Skin of body (tissue), 2 donors: ENCODE measurements around the gene KRT39. TPM values are rescaled to one million over a fixed set of nuclear protein-coding genes. Genes with fewer than 3 reads are reported as not detected.
"Not testable (repeated sequence)": the region's sequence is repeated elsewhere in the genome, so short reads cannot be mapped to it uniquely, and the experiment has no call there.

Experiments used
- DNase-seq: peaks from one replicate; lab custom pipeline; 2025; lab: John Stamatoyannopoulos, UW
- total RNA-seq: library from RNA; depleted of rRNA; stranded (reverse); fragments of >200 nt; gene quantifications from one replicate; pipeline ENCODE4 v1.2.3, GENCODE V29; 2014

The KRT39 gene
- total RNA-seq, 1 donor from 2014 or later: 6.4 TPM

DNA sequence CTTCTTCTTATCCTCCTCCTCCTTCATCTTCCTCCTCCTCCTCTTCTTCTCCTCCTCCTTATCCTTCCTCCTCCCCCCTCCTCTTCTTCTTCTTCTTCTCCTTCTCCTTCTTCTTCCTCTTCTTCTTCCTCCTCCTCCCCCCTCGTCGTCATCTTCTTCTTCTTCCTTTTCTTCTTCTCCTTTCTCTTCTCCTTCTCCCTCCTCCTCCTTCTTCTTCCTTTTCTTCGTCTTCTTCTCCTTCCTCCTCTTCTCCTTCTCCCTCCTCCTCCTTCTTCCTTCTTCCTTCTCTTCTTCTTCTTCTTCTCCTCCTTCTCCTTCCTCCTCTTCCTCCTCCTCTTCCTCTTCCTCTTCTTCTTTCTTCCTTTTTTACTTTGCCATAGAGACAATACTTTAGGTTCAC is 24.2 kb downstream of the KRT39 start:
- DNase-seq: no peak

DNA sequence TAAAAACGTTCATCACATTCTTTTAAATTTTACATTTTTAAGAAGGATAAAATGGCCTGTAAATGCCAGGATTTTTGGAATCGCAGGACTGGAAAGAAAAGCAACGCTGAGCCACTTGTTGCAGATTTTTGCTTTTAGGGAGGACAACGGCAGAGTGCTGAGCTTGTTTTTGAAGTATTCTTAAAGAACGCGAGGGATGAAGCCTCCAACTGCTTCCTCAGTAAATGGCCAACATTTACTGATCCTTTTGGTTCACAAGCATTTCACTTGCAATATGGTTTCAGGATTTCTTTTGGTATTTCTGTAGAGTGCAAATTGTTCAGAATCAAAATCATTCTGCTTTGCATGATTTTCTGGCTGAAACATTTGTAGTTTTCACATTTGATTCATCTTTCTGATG is 26.5 kb downstream of the KRT39 start:
- DNase-seq: no peak

DNA sequence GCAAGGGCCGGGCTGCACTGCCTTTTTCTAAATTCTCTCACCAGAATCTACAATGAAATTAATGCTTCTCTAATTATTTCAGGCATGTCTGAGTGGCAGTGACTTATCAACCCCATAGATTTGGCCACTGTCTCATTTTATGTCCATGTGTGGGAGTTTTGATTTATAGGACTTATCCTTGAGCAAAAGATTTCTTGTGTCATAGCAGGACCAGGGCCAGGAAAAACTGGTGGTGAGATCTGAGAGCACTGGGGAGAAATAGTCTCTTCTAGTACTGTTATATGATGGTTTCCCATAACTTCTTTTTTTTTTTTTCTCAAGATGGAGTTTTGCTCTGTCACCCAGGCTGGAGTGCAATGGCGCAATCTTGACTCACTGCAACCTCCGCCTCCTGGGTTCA is 27.8 kb downstream of the KRT39 start:
- no peak for DNase-seq

DNA sequence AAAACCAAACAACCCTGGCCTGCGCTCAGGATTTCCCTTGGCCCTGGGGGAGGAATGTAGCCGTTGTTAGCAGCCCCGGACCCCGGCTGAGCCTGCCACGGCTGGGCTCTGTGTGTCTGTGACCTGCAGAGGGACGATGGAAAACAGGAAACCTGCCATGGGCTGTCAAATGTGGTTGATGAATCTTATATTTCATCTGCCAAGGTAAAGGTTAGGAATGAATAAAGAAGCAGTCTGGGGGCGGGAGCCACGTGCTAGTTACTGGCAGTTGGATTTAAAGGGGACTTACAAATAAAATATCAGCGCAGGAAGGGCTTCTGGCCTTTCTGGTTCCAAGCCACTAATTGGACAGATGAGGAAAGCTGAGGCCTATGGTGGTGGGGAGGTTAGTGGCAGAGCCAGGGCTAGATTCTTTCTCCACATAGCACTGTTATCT is 29.3 kb downstream of the KRT39 start, which contains the start of gene KRT23:
Gene KRT23, minus strand, starts transcription at position 263 of the 436 bp plus-strand sequence. CDS start 1,043 bp downstream, outside the sequence.
- DNase-seq: no peak

DNA sequence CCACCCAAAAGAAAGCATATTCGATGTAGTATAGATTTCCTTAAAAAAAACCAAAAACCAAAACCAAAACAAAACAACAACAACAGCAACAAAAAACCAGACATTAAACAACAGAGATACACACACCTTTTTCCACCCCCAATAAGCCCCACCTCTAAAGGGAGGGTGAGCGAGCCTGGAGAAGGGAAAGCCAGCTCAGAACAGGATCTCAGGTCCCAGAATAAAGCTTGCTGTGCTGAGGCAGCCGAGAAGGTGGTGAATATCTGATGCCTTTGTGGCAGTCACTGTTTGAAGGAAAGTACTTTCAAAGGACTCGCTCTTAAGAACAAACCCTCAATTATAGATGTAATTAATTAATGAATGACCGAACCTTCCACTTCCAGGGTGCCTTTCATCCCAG is 29.8 kb downstream of the KRT39 start:
- no peak for DNase-seq

DNA sequence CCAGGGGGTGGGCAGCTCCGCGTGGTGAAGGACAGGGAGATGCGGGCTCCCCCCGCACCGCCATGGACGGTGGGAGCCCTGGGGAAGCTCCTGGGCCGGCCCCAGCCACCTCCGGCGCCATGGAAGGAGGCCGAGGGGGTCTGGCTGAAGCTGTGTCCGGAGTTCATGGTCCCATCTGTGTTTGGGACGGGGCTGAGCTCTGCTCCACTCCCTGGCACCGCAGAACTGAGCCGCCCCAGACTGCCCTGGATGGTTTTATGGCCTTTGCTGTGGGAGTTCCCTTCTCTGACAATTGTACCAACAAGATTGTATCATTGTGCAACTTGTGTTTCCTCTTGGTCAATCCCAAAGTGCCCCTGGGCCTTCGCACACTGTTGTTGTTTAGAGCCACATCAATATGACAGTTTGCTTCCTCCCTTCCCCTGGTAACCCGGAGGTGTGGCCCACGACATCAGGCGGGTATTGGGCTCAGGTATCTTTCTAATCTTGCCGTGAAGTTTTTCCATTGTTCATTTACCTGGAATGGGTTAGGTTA is 30.2 kb downstream of the KRT39 start:
- no peak for DNase-seq

DNA sequence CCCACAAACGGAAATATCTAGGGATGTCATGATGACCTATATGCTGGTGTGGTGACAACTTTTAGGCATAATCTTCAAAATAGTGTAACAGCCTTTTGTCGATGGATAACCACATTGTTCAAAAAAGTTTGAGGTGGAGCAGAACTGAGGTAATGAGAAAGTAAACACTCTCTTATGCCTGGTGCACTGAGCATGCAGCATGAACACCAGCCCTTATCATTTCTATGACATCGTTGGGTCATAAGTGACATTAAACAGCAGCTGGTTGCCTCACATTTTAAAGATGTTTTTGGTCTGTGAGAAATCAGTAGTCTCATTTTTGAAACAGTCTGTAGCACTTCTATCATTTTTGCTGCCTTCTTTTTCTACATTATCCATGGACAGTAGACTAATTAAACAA is 31.1 kb downstream of the KRT39 start:
- DNase-seq: no peak

DNA sequence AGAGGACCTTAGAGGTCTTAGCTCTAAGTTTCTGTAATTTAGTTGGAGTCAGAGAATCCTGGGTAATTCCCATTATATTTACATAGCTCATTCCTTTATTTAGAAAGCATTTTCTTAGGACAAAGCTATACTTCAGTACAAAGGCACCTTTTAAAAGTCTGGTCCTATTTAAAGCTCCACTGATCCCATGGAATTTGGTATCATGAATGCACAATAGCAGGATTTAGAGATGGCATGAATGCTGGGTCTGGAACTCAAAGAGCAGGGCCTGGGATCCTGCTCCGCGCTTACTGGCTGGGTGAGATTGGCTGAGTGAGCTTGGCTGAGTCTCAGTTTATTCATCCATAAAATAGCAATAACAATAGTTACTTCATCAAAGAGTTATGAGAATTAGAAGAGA is 34.1 kb downstream of the KRT39 start:
- DNase-seq: no peak

DNA sequence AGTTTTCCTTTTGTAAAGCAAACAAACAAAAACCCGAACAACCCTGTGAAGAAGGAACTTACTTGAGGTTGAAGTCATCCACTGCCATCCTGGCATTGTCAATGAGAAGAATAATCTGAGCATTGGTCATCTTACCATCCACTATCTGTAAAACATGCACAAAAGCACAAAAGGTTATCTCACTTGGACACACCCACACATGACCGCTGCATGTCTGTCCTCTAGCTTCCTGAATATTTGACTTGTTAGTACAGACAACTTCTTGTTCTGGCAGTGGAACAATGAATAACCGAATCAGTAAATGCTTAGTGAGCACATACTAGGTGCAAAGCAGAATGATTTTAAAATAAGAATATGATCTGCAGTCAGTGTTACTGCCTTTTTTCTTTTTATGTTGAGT is 35.4 kb downstream of the KRT39 start:
- DNase-seq: no peak

DNA sequence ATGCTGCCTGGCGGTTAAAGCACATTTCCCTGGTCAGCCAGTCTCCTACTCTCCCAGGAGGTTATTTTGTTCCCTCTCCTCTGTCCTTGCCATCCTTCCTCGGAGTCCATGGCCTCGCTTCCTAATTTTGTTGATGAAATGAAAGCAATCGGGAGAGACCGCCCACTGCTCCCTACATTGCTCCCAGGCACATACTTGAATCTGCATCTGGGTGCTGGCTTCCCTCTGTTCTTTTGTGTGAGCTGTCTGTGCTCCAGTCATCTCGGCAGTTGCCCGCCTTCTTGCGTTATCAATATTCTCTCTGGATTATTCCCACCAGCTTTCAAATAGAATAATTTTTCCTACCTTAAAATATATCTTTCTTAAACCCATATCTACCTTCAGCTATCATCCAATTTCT is 40.4 kb downstream of the KRT39 start:
- no peak for DNase-seq

DNA sequence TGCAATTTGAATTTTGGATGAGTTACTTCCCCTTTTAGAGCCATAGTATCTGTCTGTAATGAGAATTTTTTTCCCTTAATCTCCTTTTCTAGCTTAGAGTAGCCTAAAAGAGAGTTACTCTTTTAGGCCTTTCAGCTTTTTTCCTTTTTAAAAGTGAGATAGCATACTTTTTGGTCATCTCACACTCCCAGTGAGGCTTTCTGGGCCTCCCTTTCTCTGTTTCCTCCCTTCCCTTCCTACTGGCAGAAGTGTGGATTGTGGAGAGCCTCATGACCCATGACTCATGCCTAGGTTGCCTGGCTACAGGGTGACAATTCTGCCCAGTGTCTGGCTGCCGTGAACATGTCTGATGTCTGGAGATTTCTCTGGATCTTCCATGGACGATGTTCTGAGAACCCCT is 44.5 kb downstream of the KRT39 start:
- no peak for DNase-seq

DNA sequence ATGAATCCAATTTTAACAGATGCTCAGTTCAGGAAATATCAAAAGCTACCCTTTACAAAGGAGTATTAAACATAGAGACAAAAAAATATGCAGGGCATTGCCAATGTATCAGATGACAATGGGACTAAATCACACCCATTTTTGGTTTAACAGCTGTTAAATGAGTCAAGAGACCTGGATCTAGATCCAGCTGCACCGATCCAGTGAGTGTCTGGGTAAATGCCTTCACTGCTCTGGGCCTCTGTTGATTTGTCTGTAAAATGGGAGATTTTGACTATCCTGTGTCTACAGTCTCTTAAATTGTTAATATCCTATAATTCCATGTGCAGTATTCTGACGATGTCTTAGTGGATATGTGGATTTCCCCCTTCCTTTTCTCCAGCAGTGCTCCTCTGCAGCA is 45.7 kb downstream of the KRT39 start:
- DNase-seq: no peak

DNA sequence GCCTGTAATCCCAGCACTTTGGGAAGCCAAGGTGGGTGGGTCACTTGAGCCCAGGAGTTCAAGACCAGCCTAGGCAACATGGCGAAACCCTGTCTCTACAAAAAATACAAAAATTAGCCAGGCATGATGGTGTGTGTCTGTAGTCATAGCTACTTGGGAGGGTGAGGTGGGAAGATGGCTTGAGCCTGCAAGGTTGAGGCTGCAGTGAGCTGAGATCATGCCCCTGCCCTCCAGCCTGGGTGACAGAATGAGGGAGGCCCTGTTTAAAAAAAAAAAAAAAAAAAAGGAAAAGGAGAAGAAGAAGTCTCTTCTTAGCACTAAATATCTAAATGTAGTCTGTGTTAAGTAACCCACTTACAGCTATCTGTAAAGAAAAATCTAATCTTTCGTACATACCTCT is 49.6 kb downstream of the KRT39 start:
- DNase-seq: not testable (repeated sequence)

DNA sequence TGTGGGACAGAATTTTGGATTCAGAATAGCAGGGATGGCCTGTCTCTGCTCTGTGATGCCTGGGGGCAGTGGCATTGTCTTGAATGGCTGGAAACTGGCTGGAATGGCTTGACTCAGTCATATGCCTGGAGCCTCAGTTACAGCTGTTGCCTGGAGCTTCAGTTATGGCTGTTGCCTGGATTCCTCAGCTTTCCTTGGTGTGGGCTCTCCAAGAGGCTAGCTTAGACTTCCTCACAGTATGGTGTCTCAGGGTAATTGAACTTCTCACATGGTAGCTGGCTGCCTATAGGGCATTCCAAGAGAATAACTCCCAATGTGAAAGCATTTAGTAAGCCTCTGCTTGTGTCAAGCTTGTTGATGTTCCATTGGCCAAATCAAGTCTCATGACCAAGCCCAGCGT is 50.4 kb downstream of the KRT39 start:
- DNase-seq: no peak

DNA sequence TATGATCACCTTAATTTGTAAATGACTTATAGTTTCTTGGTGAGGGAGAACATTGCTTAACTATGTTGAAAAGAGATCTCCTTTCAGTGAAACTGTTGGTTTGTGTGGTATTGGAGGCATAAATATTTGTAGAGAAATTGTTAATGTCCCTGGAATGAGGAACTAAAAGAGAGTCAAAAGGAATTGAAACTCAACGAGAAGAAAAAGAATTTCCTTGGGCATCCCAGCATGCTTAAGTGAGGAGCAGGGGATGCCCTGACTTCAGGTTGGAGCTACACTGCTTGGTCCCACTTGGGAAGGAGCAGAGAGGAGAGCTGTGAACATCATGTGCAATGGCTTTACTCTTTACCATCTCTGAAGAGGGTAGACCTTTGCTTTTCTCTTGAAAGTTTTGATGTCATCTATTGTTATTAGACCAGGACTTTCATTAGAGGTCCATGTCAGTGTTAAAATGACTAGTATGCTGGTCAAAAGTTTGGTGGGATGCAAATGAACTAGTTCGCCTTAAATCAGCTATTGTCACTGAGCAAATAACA is 51.0 kb downstream of the KRT39 start:
- DNase-seq: no peak

DNA sequence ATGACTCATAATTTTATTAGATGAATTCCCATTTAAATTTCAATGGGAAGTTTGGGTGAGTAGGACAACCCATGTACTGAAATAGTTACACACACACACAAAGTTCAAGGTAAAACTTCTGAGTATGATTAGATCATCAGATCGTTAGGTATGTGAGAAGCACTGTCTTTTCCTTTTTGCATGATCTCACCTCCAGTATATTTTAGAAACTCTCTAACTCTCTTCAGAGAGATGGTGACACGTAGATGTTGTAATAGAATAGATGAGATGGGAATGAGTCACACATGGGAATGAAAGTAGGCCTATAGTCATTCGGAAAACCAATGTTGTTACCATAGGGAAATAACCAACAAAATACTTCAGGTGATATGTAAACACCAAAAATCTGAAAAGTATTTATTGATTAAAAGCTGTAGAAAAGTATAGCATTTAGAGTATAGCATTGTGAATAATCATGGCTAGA is 51.5 kb downstream of the KRT39 start:
- DNase-seq: no peak

DNA sequence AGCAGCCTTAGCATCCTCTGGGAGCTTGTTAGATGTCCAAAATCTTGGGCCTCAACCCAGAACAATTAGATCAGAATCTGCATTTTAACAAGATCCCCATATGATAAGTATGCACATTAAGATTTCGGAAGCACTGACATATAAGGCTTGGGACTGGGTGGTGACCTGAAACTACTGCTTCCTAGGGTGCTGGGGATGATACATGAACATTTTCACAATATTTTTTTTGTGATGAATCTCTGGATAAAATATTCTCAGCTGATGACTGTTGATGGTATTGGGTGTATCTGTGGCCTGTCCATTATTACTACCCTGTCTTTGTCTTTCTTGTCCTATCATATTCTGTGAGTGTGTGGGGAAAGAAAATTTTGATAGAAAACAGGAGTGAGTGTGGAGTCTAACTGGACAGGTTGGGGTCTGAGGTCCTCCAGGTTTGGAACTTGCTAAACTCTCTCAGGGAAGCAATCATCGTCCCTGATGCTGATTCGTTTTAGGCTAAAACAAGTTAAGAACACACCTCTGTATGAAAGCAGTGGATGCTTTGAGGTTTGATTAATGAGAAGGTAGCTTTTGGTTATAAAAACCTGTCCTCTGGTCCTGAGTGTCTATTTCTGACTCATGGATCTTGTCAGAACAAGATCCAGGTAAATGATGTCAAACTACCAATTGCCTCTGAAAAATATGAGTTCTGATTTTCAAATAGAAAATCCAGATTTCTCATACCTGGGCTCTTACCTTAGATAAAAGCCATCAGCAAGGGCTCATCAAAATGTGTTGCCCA is 52.5 kb downstream of the KRT39 start:
- DNase-seq: no peak

DNA sequence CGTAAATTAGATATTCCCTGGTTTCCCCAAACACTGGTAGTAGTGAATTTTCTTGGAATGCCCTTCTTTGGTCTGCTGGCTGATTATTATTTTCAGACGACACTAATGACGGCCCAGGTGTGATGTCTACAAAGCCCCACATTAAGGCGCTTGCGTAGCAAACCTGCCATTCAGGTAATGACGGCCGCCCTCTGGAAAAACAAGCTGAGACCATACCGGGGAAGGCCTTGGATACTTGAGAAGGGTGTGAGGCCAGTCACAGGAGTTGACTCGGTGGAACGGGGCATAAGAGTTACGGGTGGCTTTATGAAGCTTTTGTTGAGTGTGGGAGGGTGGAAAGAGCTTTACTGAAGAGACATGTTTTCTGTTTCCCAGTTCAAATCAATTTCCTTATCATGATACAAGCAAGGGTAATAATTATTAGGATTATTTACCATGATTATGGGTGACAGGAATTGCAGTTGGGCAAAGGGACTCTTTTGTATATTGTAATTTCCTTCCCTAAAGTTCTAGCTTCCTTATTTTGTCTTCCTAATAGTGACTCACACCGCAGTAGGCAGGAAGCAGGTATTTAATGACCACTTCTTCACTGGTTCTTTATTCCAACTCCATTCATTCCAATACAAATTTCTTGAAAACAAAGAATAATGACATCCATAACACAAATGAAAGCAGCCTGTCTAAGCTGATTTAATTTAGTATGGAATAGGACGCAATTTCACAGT is 54.1 kb downstream of the KRT39 start:
- DNase-seq: no peak

DNA sequence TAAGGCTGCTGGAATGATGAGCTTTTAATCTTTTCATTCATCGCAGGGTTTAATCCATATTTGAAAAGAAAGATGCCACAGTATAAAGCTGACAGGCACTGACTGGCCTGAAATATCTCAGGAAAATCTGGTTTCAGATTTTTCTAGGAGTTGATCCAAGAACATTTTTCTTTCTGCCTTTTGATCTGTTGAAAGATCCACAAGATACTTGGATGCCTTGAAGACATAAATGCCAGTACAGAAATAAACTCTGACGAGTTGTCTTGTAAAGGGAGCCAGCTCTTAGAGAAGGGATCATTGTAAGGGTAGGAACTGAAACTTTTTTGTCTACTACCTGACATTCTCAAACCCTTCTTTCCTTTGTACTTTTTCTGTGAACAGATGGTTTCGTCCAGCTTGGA is 56.3 kb downstream of the KRT39 start:
- peak; percentile 86 for DNase-seq

DNA sequence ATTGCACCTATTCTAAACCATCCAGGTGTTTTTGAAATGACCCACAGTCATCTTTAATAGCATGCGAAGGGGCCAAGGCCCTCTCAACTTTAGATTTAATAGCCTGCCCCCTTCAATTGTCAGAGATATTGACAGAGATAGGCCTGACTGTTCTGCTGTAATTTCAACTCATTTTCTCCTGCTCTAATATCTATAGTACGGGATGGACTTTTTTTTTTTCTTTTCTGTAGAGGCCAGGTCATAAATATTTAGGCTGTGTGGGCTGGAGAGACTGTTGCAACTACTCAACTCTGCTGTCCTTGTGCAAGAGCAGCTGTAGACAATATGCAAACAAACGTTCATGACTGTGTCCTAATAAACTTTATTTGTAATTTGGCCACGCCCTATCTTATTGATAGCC is 57.0 kb downstream of the KRT39 start:
- peak; percentile 59 for DNase-seq

DNA sequence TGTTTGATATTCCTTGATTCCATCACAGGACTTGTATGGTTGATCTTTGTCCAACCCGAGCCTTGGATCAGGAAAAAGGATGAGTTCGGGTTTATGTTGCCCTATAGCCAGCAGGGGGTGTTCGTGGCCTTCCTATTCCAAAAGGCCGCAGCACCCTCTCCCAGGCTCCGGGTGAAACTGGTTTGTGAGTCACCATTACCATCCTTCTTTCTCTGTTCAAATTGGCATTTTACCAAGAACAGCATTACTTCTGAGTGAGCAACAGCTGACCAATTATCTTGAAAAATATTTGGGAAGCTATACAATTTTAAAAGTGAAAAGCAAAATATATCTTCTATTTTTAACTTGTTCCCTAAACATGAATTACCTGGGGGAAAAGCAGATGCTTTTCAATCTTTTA is 57.4 kb downstream of the KRT39 start:
- peak; percentile 56 for DNase-seq
